BJ (cell line): ENCODE measurements around the gene BRI3BP. TPM values are rescaled to one million over a fixed set of nuclear protein-coding genes. Genes with fewer than 3 reads are reported as not detected.

Experiments
- CTCF ChIA-PET: fragments of 350-600 bp; formaldehyde crosslinking; extraction: SDS; loops from one replicate; lab custom pipeline; 2021; ENCODE audit warnings: antibody characterized with exemption, inconsistent platforms; lab: Yijun Ruan, JAX
- POLR2A ChIA-PET: fragments of 300-600 bp; sonication (Branson Sonifier 250); formaldehyde crosslinking; extraction: SDS; loops from one replicate; lab custom pipeline; 2021; ENCODE audit warnings: antibody characterized with exemption; lab: Charles Lee
- DNase-seq: peaks from one replicate; pipeline ENCODE4 v3.0.0-alpha.2; 2011; ENCODE audit warnings: low read depth
- H3K27me3 ChIP-seq: 2 replicates; pipeline ENCODE4 v1.6.0; 2011; ENCODE audit warnings: low read length; ENCODE audit not compliant: control insufficient read depth, insufficient read depth
- H3K36me3 ChIP-seq: 2 replicates; pipeline ENCODE4 v1.5.1; 2011; ENCODE audit warnings: low read length; ENCODE audit not compliant: control insufficient read depth, insufficient read depth
- H3K4me3 ChIP-seq: 2 replicates; pipeline ENCODE4 v1.5.1; 2011; ENCODE audit warnings: low read depth, mild to moderate bottlenecking, control low read depth, low read length
- polyA plus RNA-seq: library from polyadenylated mRNA; depleted of rRNA; stranded (reverse); fragments of >200 nt; gene quantifications from 2 replicates; pipeline ENCODE4 v1.2.3, GENCODE V29; 2011
- TF ChIP-seq, protein P1 (sequence below): IDR thresholded peaks from 2 replicates; pipeline ENCODE4 v1.5.1; 2011; ENCODE audit warnings: low read depth, mild to moderate bottlenecking, control low read depth, inconsistent platforms, low read length, moderate library complexity; ENCODE audit not compliant: insufficient read depth

The BRI3BP gene
- polyA plus RNA-seq, 1 experiment, result 1.9 TPM

- Histone ChIP-seq H3K4me3 (peak overlapping the region; percentile 51), H3K36me3 (no peaks in the 10 kb centered on the region), H3K27me3 (no peaks in the 10 kb centered on the region)
- TF ChIP-seq, protein P1, sequence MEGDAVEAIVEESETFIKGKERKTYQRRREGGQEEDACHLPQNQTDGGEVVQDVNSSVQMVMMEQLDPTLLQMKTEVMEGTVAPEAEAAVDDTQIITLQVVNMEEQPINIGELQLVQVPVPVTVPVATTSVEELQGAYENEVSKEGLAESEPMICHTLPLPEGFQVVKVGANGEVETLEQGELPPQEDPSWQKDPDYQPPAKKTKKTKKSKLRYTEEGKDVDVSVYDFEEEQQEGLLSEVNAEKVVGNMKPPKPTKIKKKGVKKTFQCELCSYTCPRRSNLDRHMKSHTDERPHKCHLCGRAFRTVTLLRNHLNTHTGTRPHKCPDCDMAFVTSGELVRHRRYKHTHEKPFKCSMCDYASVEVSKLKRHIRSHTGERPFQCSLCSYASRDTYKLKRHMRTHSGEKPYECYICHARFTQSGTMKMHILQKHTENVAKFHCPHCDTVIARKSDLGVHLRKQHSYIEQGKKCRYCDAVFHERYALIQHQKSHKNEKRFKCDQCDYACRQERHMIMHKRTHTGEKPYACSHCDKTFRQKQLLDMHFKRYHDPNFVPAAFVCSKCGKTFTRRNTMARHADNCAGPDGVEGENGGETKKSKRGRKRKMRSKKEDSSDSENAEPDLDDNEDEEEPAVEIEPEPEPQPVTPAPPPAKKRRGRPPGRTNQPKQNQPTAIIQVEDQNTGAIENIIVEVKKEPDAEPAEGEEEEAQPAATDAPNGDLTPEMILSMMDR, result no peak
- DNase-seq, result no peak
- ChIA-PET POLR2A (no interaction called here), CTCF (interaction anchor here (1.0 kb wide), 1 partner anchor 17 kb away, joined by 3 read pairs; no protein-coding TSS in a partner anchor)
Measured at GRCh38 chr12:125049093-125049458, 55.6 kb downstream of the BRI3BP start.

- TF ChIP-seq, protein P1, result no peak
- Histone ChIP-seq H3K36me3 (no peaks in the 10 kb centered on the region), H3K4me3 (no peak overlapping the region), H3K27me3 (no peaks in the 10 kb centered on the region)
- ChIA-PET CTCF (no interaction called here), POLR2A (no interaction called here)
- DNase-seq, result no peak
Measured at GRCh38 chr12:125050446-125050845, 57.0 kb downstream of the BRI3BP start.

DNA sequence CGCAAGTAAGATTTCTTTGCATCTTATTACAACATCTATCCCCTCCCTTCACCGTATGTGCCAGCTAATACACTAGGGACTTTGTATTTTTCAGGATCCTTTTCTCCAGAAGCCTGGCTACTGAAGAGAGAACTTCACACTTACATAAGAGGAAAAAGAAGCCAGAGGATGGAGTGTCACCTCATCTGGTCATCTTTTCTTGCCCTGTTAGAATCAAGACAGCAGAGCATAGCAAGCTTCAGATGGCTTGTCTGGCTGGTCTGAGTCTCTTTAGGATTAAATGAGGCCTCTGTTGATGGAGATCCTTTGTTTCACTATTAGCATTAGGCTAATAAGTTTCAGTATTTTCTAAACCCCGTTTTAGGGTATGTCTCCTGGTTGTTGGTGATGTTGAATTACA lies 57.4 kb downstream of the BRI3BP start:
- no peak overlapping the region for H3K4me3 ChIP-seq
- H3K36me3 ChIP-seq, result no peaks in the 10 kb centered on the region
- H3K27me3 ChIP-seq, result no peaks in the 10 kb centered on the region
- POLR2A ChIA-PET, result no interaction called here
- TF ChIP-seq, protein P1, result no peak
- CTCF ChIA-PET, result no interaction called here
- no peak for DNase-seq

DNA sequence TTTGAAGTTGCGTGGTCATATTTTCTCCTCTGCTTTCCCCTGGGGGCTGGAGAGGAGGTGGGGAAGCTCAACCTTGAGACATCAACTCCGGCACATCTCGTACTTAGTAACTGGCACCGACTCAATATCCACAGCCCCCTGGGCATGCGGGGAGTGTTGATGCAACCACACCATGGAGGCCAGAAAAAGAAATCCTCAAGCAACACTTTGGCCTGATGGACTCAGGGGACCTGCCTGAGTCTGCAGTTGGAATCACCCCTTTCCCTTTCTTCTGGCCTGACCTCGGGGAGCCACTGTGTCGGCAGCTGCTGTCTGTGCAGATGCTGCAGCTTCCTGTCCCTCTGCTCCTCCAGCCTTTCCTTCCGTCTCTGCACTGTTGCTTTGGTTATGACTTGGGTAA lies 60.4 kb downstream of the BRI3BP start:
- POLR2A ChIA-PET, result no interaction called here
- CTCF ChIA-PET, result no interaction called here
- Histone ChIP-seq H3K4me3 (no peak overlapping the region), H3K36me3 (no peaks in the 10 kb centered on the region), H3K27me3 (no peaks in the 10 kb centered on the region)
- DNase-seq, result no peak
- TF ChIP-seq, protein P1, result no peak

GRCh38 chr12:125055591-125055990 lies 62.1 kb downstream of the BRI3BP start:
- POLR2A ChIA-PET, result no interaction called here
- Histone ChIP-seq H3K27me3 (no peaks in the 10 kb centered on the region; the same call in 1 of the 2 replicates), H3K36me3 (no peaks in the 10 kb centered on the region), H3K4me3 (no peak overlapping the region)
- CTCF ChIA-PET, result no interaction called here
- no peak for DNase-seq
- TF ChIP-seq, protein P1, result no peak
